Measurements from ENCODE around the gene SMAP1. TPM values are rescaled to one million over a fixed set of nuclear protein-coding genes. Genes with fewer than 3 reads are reported as not detected.

SMAP1 gene
- total RNA-seq, 2 experiments from 2014 or later: 51.2 to 62.0 TPM

DNA sequence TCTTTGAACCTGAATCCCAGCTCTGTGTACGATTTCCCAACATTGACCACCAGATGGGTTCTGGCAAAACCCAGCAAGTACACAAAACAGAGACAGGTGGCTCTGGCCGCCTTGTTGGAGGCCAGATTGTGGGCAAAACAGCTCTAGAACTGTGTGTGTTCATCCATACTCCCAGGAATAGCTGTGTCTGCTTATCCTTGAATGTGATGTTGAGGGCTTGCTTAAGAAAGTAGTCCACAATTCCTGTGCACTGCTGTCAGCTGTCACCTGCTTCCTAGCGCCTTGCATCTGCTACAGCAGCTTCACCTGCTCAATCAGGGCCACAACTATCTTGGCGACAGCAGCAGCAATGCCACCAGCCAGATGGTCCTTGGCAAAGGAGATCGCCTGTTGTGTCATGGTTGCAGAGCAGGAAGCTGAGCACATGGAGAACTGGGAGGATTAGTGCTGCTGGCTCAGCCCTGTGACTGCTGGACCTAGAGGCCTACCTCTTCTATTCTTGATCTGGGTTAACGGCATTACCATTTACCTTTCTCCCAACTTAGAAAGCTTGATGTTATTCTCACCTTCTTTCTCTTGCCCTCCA is 3.7 kb upstream of the SMAP1 start:
- Mint-ChIP-seq H3K27me3 (peaks cover 11% of the 10 kb centered on the region), H3K4me1 (peaks cover 19% of the 10 kb centered on the region), H3K27ac (no peak overlapping the region), H3K36me3 (ENCODE audit: low read depth) (peaks cover 13% of the 10 kb centered on the region), H3K4me3 (no peak overlapping the region), H3K9me3 (peaks cover 8% of the 10 kb centered on the region)
- no peak for DNase-seq
- ChIA-PET POLR2A (no interaction called here), CTCF (interaction anchor here (1.1 to 2.9 kb wide), 2 partner anchors 11 to 59 kb away, joined by 3 to 7 read pairs; no protein-coding TSS in a partner anchor)

DNA sequence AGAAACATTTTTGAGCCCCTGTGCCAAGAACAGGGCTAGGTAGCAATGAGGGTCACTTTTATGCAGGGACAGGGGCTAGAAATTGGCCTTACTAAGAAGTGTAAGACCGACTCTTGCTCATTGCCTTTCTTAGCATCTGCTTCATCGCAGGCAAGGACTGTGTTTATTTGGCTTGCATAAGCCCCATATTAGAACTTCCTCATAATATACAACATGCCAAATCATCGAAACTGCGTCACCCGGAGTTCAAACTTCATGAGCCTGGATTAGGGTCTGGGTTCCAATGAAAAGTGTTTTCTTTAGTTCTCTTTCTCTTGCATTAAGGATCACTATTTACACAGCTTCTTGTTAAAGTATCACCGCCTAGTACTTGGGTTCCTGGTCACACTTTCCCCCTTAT is 977 bp upstream of the SMAP1 start:
- Mint-ChIP-seq H3K27ac (peak overlapping the region; percentile 91), H3K27me3 (peaks cover 7% of the 10 kb centered on the region), H3K4me1 (peaks cover 43% of the 10 kb centered on the region), H3K4me3 (peak overlapping the region; percentile 74), H3K36me3 (ENCODE audit: low read depth) (peaks cover 30% of the 10 kb centered on the region), H3K9me3 (peaks cover 5% of the 10 kb centered on the region)
- ChIA-PET POLR2A (no interaction called here), CTCF (interaction anchor here (0.7 to 1.9 kb wide), 3 partner anchors 14 to 23 kb away, joined by 3 to 5 read pairs (median 4); no protein-coding TSS in a partner anchor)
- no peak for DNase-seq

GRCh38 chr6:70667256-70667710 is 400 bp upstream of the SMAP1 start:
- peak overlapping the region; percentile 74 for H3K4me3 Mint-ChIP-seq
- ChIA-PET CTCF (interaction anchor here (0.8 to 2.4 kb wide), 7 partner anchors 11 to 40 kb away, joined by 3 to 7 read pairs (median 5); no protein-coding TSS in a partner anchor), POLR2A (no interaction called here)
- peaks cover 2% of the 10 kb centered on the region for H3K27me3 Mint-ChIP-seq
- H3K36me3 Mint-ChIP-seq (ENCODE audit: low read depth): peaks cover 36% of the 10 kb centered on the region
- H3K27ac Mint-ChIP-seq: peak overlapping the region; percentile 91
- H3K4me1 Mint-ChIP-seq: peaks cover 49% of the 10 kb centered on the region
- no peak for DNase-seq
- peaks cover 5% of the 10 kb centered on the region for H3K9me3 Mint-ChIP-seq

DNA sequence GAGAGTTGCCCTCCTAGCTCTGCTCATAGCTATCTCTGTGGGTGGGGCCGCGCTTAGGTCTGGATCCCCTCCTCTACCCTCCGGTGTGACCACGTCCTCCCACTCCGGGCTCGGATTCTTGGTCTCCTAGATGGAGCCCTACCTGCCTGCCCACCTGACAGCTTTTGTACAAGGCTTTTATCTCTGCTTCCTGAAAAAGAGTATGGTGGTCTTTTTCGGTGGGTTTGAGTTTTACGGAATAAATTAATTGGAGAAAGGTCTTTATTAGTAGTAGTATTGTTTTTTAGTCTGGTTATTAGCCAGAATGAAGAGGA is 773 bp downstream of the SMAP1 start:
- peak overlapping the region; percentile 88 for H3K27ac Mint-ChIP-seq
- H3K36me3 Mint-ChIP-seq (ENCODE audit: low read depth): peaks cover 41% of the 10 kb centered on the region
- ChIA-PET POLR2A (interaction anchor here (0.7 kb wide), 2 partner anchors 9 to 16 kb away, joined by 3 read pairs; no protein-coding TSS in a partner anchor), CTCF (interaction anchor here (0.6 to 2.4 kb wide), 7 partner anchors 9 to 95 kb away, joined by 3 to 7 read pairs (median 3); no protein-coding TSS in a partner anchor)
- peaks cover 5% of the 10 kb centered on the region for H3K9me3 Mint-ChIP-seq
- peak overlapping the region; percentile 95 for H3K4me3 Mint-ChIP-seq
- peak; percentile 63 for DNase-seq
- peaks cover 60% of the 10 kb centered on the region for H3K4me1 Mint-ChIP-seq
- no peaks in the 10 kb centered on the region for H3K27me3 Mint-ChIP-seq

DNA sequence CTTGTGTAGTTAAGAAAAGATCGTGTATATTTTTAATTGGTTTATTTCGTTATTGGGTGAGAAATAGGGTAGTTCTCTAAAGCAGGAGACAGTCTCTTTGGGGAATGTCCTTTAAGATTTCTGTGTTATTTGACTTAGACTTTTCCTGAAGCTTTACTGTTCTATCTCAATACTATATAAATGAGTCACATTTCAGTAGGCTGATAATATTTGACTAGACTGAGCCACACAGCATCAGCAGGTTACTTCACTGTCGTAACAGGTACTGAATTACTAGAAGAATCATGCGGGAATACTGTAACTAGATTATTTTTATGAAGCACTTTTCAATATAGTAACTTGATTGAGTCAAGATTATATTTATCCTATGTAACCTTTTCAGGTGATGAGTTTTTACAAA is 1.4 kb downstream of the SMAP1 start:
- POLR2A ChIA-PET: no interaction called here
- peaks cover 5% of the 10 kb centered on the region for H3K9me3 Mint-ChIP-seq
- no peak for DNase-seq
- peak overlapping the region; percentile 88 for H3K27ac Mint-ChIP-seq
- peaks cover 43% of the 10 kb centered on the region for H3K36me3 Mint-ChIP-seq (ENCODE audit: low read depth)
- no peaks in the 10 kb centered on the region for H3K27me3 Mint-ChIP-seq
- H3K4me1 Mint-ChIP-seq: peaks cover 65% of the 10 kb centered on the region
- CTCF ChIA-PET: interaction anchor here (1.2 to 2.4 kb wide), 4 partner anchors 9 to 23 kb away, joined by 3 to 7 read pairs (median 6); no protein-coding TSS in a partner anchor
- peak overlapping the region; percentile 95 for H3K4me3 Mint-ChIP-seq

DNA sequence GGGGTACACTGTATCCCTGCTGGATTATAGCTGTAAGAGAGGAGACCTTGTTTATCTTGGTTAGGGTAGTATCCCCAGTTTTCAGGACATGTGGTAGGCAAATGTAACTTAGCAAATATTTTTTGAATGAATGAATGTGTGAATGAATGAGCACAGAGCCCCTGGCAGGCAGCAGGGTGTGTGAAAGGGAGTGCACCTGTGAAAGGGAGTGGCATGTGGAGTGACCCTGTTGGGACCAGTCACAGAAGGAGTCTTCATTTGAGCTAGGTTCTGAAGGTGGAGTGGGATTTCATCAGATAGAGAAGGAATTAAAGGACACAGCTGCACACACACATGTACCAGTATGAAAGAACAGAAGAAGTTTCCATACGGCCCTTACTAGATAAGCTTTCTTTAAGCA is 4.9 kb downstream of the SMAP1 start:
- Mint-ChIP-seq H3K9me3 (no peaks in the 10 kb centered on the region), H3K36me3 (ENCODE audit: low read depth) (peaks cover 42% of the 10 kb centered on the region), H3K27ac (no peak overlapping the region), H3K27me3 (no peaks in the 10 kb centered on the region), H3K4me3 (no peak overlapping the region), H3K4me1 (peaks cover 65% of the 10 kb centered on the region)
- DNase-seq: no peak
- ChIA-PET POLR2A (no interaction called here), CTCF (interaction anchor here (0.9 to 1.4 kb wide), 2 partner anchors 26 to 126 kb away, joined by 3 read pairs; no protein-coding TSS in a partner anchor)

GRCh38 chr6:70673054-70673453 is 5.4 kb downstream of the SMAP1 start:
- POLR2A ChIA-PET: no interaction called here
- peaks cover 42% of the 10 kb centered on the region for H3K36me3 Mint-ChIP-seq (ENCODE audit: low read depth)
- H3K27me3 Mint-ChIP-seq: no peaks in the 10 kb centered on the region
- no peak overlapping the region for H3K4me3 Mint-ChIP-seq
- peaks cover 67% of the 10 kb centered on the region for H3K4me1 Mint-ChIP-seq
- H3K27ac Mint-ChIP-seq: no peak overlapping the region
- H3K9me3 Mint-ChIP-seq: no peaks in the 10 kb centered on the region
- no peak for DNase-seq
- CTCF ChIA-PET: interaction anchor here (0.9 to 1.4 kb wide), 2 partner anchors 25 to 126 kb away, joined by 3 read pairs; no protein-coding TSS in a partner anchor

- H3K27ac Mint-ChIP-seq: no peak overlapping the region
- DNase-seq: no peak
- ChIA-PET CTCF (interaction anchor here (1.4 to 1.6 kb wide), 2 partner anchors 12 to 25 kb away, joined by 3 read pairs; no protein-coding TSS in a partner anchor), POLR2A (no interaction called here)
- H3K9me3 Mint-ChIP-seq: no peaks in the 10 kb centered on the region
- peaks cover 69% of the 10 kb centered on the region for H3K4me1 Mint-ChIP-seq
- H3K36me3 Mint-ChIP-seq (ENCODE audit: low read depth): peaks cover 39% of the 10 kb centered on the region
- no peak overlapping the region for H3K4me3 Mint-ChIP-seq
- no peaks in the 10 kb centered on the region for H3K27me3 Mint-ChIP-seq
These were observed 5.9 kb downstream of the SMAP1 start for GRCh38 chr6:70673601-70674000.

- ChIA-PET POLR2A (no interaction called here), CTCF (no interaction called here)
- Mint-ChIP-seq H3K27ac (no peak overlapping the region), H3K4me1 (peaks cover 55% of the 10 kb centered on the region), H3K27me3 (no peaks in the 10 kb centered on the region), H3K4me3 (no peak overlapping the region), H3K36me3 (ENCODE audit: low read depth) (peaks cover 30% of the 10 kb centered on the region), H3K9me3 (no peaks in the 10 kb centered on the region)
- no peak for DNase-seq
These were observed 8.1 kb downstream of the SMAP1 start for GRCh38 chr6:70675822-70676221.

- POLR2A ChIA-PET: no interaction called here
- Mint-ChIP-seq H3K36me3 (ENCODE audit: low read depth) (peaks cover 20% of the 10 kb centered on the region), H3K27me3 (no peaks in the 10 kb centered on the region), H3K4me1 (peaks cover 50% of the 10 kb centered on the region), H3K27ac (no peak overlapping the region), H3K9me3 (no peaks in the 10 kb centered on the region), H3K4me3 (no peak overlapping the region)
- CTCF ChIA-PET: interaction anchor here (0.6 to 2.4 kb wide), 3 partner anchors 8 to 208 kb away, joined by 3 to 7 read pairs (median 7); partner anchors contain the start of gene SMAP1
- DNase-seq: no peak
These were observed 9.1 kb downstream of the SMAP1 start for GRCh38 chr6:70676821-70677220.

DNA sequence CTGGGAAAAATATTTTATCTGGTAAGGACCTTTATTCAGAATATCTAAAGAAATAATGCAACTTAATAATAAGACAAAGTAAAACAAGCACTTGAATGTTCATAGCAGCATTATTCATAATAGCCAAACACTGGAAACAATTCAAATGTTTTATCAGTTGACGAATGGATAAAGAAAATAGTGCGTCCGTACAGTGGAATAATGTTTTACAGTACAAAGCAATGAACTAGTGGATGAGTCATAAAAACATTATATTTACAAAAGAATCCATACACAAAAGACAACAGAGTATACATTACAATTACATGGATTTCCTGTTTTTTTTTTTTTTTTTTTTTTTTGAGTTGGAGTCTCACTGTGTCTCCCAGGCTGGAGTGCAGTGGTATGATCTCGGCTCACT is 12.7 kb downstream of the SMAP1 start:
- H3K4me3 Mint-ChIP-seq: no peak overlapping the region
- no peak for DNase-seq
- ChIA-PET CTCF (interaction anchor here (0.7 kb wide), 1 partner anchor 44 kb away, joined by 3 read pairs; no protein-coding TSS in a partner anchor), POLR2A (no interaction called here)
- peaks cover 44% of the 10 kb centered on the region for H3K4me1 Mint-ChIP-seq
- H3K36me3 Mint-ChIP-seq (ENCODE audit: low read depth): peaks cover 7% of the 10 kb centered on the region
- H3K9me3 Mint-ChIP-seq: no peaks in the 10 kb centered on the region
- no peaks in the 10 kb centered on the region for H3K27me3 Mint-ChIP-seq
- H3K27ac Mint-ChIP-seq: no peak overlapping the region

- POLR2A ChIA-PET: interaction anchor here (0.6 to 1.0 kb wide), 3 partner anchors 10 to 138 kb away, joined by 3 to 10 read pairs (median 4); partner anchors contain the start of gene SMAP1
- no peak overlapping the region for H3K27ac Mint-ChIP-seq
- H3K27me3 Mint-ChIP-seq: no peaks in the 10 kb centered on the region
- H3K9me3 Mint-ChIP-seq: no peaks in the 10 kb centered on the region
- H3K4me1 Mint-ChIP-seq: peaks cover 50% of the 10 kb centered on the region
- H3K4me3 Mint-ChIP-seq: no peak overlapping the region
- H3K36me3 Mint-ChIP-seq (ENCODE audit: low read depth): peaks cover 1% of the 10 kb centered on the region
- CTCF ChIA-PET: interaction anchor here (0.6 to 1.5 kb wide), 8 partner anchors 10 to 162 kb away, joined by 3 read pairs; no protein-coding TSS in a partner anchor
- DNase-seq: no peak
These were observed 17.3 kb downstream of the SMAP1 start for GRCh38 chr6:70684794-70685493.

Data from activated CD4-positive, alpha-beta T cell treated with anti-CD3 and anti-CD28 coated beads, Interleukin-2, amount 10 ng/mL, durations not matched to agents 7 days and 5 days (primary cell).